Loucy (cell line): ENCODE results near the gene RRAS2.

Experiments
- H2AFZ ChIP-seq: fragments of 200-600 bp; sonication (generic); 2 replicates; pipeline ENCODE4 v1.6.0; 2016; ENCODE audit warnings: antibody characterized with exemption, mild to moderate bottlenecking, low read length, moderate library complexity
- H3F3A ChIP-seq: fragments of 200-600 bp; 2 replicates; pipeline ENCODE4 v1.6.0; 2016; ENCODE audit warnings: antibody characterized with exemption, low read depth, mild to moderate bottlenecking
- H3K27me3 ChIP-seq: fragments of 200-600 bp; sonication (generic); 2 replicates; pipeline ENCODE4 v1.6.1; 2014; ENCODE audit warnings: low read length, mild to moderate bottlenecking; ENCODE audit not compliant: insufficient read depth, poor library complexity, severe bottlenecking
- H3K36me3 ChIP-seq: fragments of 200-600 bp; sonication (generic); 2 replicates; pipeline ENCODE4 v1.6.1; 2016; ENCODE audit warnings: low read length; ENCODE audit not compliant: insufficient read depth
- H3K4me1 ChIP-seq: fragments of 200-600 bp; sonication (generic); 2 replicates; pipeline ENCODE4 v1.5.1; 2014; ENCODE audit warnings: low read length, mild to moderate bottlenecking; ENCODE audit not compliant: insufficient read depth, poor library complexity, severe bottlenecking
- H3K4me2 ChIP-seq: fragments of 200-600 bp; sonication (generic); 2 replicates; pipeline ENCODE4 v1.6.0; 2014; ENCODE audit warnings: antibody characterized with exemption, low read length, low read depth, mild to moderate bottlenecking; ENCODE audit not compliant: poor library complexity, severe bottlenecking
- H3K4me3 ChIP-seq: fragments of 200-600 bp; sonication (generic); 2 replicates; pipeline ENCODE4 v1.5.1; 2014; ENCODE audit warnings: low read length, mild to moderate bottlenecking, mixed read lengths; ENCODE audit not compliant: poor library complexity, severe bottlenecking
- H3K79me2 ChIP-seq: fragments of 200-600 bp; sonication (generic); 2 replicates; pipeline ENCODE4 v1.6.1; 2014; ENCODE audit warnings: low read length; ENCODE audit not compliant: insufficient read depth
- H3K9ac ChIP-seq: fragments of 200-600 bp; sonication (generic); 2 replicates; pipeline ENCODE4 v1.6.0; 2014; ENCODE audit warnings: mild to moderate bottlenecking, low read depth, low read length, moderate library complexity; ENCODE audit not compliant: poor library complexity, severe bottlenecking
- H3K9me2 ChIP-seq: fragments of 200-600 bp; sonication (generic); replicated peaks from 2 replicates; pipeline ENCODE4 v1.6.1; 2016; ENCODE audit warnings: low read depth, low read length, mixed read lengths
- H3K9me3 ChIP-seq: fragments of 200-600 bp; sonication (generic); 2 replicates; pipeline ENCODE4 v1.6.1; 2014; ENCODE audit warnings: mild to moderate bottlenecking, antibody characterized with exemption, low read length, low read depth; ENCODE audit not compliant: insufficient read depth
- H4K20me1 ChIP-seq: fragments of 200-600 bp; sonication (generic); 2 replicates; pipeline ENCODE4 v1.6.0; 2014; ENCODE audit warnings: antibody characterized with exemption, low read length, mild to moderate bottlenecking; ENCODE audit not compliant: insufficient read depth, poor library complexity, severe bottlenecking
- EZH2phosphoT487 ChIP-seq: fragments of 200-600 bp; IDR thresholded peaks from 2 replicates; pipeline ENCODE4 v1.6.1; 2018; ENCODE audit warnings: antibody characterized with exemption, mild to moderate bottlenecking, moderate library complexity, borderline replicate concordance
- TF ChIP-seq, protein P1 (sequence below): fragments of 200-600 bp; sonication (generic); conservative IDR thresholded peaks from 2 replicates; pipeline ENCODE4 v1.5.1; 2014; ENCODE audit warnings: mild to moderate bottlenecking, antibody characterized with exemption, low read length

The RRAS2 gene

DNA sequence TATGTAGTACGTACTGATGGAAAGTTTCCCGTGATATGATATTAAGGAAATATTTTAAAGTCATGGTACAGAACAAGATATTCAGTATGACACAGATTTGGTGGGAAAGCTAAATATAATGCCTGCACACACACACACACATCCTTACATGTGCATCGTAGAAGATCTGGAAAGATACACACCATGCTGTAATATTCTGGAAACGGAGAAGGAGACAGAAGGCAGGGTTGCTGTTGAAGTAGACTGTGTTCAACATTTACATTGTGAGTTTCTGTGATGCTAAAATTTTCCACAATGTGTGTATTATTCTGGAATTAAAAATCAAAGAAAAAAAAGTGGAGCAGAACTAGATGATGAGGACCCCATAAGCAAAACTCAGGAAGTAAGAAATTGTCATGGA is 118.0 kb downstream of the RRAS2 start:
- Histone ChIP-seq H2AFZ (no peak overlapping the region), H3K9ac (no peak overlapping the region), H3K4me2 (no peak overlapping the region), H3K36me3 (no peaks in the 10 kb centered on the region), H3K4me3 (no peak overlapping the region), H3K79me2 (no peaks in the 10 kb centered on the region), H3K9me3 (no peaks in the 10 kb centered on the region), H3F3A (no peaks in the 10 kb centered on the region), H4K20me1 (no peaks in the 10 kb centered on the region), H3K4me1 (no peaks in the 10 kb centered on the region), H3K9me2 (no peaks in the 10 kb centered on the region), H3K27me3 (no peaks in the 10 kb centered on the region)
- no peak for TF ChIP-seq EZH2phosphoT487
- TF ChIP-seq, protein P1, sequence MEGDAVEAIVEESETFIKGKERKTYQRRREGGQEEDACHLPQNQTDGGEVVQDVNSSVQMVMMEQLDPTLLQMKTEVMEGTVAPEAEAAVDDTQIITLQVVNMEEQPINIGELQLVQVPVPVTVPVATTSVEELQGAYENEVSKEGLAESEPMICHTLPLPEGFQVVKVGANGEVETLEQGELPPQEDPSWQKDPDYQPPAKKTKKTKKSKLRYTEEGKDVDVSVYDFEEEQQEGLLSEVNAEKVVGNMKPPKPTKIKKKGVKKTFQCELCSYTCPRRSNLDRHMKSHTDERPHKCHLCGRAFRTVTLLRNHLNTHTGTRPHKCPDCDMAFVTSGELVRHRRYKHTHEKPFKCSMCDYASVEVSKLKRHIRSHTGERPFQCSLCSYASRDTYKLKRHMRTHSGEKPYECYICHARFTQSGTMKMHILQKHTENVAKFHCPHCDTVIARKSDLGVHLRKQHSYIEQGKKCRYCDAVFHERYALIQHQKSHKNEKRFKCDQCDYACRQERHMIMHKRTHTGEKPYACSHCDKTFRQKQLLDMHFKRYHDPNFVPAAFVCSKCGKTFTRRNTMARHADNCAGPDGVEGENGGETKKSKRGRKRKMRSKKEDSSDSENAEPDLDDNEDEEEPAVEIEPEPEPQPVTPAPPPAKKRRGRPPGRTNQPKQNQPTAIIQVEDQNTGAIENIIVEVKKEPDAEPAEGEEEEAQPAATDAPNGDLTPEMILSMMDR = no peak

DNA sequence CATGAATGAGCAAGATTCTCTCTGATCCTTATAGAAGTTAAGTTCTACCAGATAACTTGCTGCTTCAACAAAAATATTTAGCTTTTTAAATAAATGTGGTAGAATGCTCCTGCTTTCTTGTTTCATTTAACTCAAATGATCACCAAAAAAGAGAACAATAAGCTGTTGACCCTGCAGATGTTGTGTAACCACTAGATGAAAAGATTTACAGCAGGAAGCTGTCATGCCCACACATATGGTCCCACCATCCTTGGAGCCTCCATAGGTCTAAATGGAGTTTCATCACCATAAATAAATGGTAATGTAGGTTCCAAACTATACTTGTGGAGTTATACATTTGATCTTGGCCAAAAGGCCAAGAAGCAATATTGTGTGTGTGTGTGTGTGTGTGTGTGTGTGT is 118.8 kb downstream of the RRAS2 start:
- no peak overlapping the region for H3K4me2 ChIP-seq
- H3K4me3 ChIP-seq = no peak overlapping the region
- no peaks in the 10 kb centered on the region for H3K79me2 ChIP-seq
- H3K4me1 ChIP-seq = no peaks in the 10 kb centered on the region
- H3K9me2 ChIP-seq = no peaks in the 10 kb centered on the region
- H3K36me3 ChIP-seq = no peaks in the 10 kb centered on the region
- no peaks in the 10 kb centered on the region for H3F3A ChIP-seq
- no peak for TF ChIP-seq EZH2phosphoT487
- TF ChIP-seq, protein P1 = no peak
- H3K9me3 ChIP-seq = no peaks in the 10 kb centered on the region
- no peaks in the 10 kb centered on the region for H4K20me1 ChIP-seq
- no peak overlapping the region for H3K9ac ChIP-seq
- no peak overlapping the region for H2AFZ ChIP-seq
- no peaks in the 10 kb centered on the region for H3K27me3 ChIP-seq

GRCh38 chr11:14237444-14237961 is 121.5 kb downstream of the RRAS2 start:
- Histone ChIP-seq H3K36me3 (no peaks in the 10 kb centered on the region), H3K9me2 (no peaks in the 10 kb centered on the region), H3K4me3 (no peak overlapping the region), H3K4me2 (no peak overlapping the region), H3K9ac (no peak overlapping the region), H2AFZ (no peak overlapping the region), H4K20me1 (no peaks in the 10 kb centered on the region), H3F3A (no peaks in the 10 kb centered on the region), H3K79me2 (no peaks in the 10 kb centered on the region), H3K9me3 (no peaks in the 10 kb centered on the region), H3K4me1 (no peaks in the 10 kb centered on the region), H3K27me3 (no peaks in the 10 kb centered on the region)
- no peak for TF ChIP-seq EZH2phosphoT487
- TF ChIP-seq, protein P1 = no peak
